Measurements from ENCODE around the gene LCE3D.

- no peak for TF ChIP-seq CTCF (IDR thresholded peaks at IDR 0.05)
- TF ChIP-seq POLR2A (IDR thresholded peaks at IDR 0.05): no peak
These were observed 3.1 kb downstream of the LCE3D start for GRCh38 chr1:152577168-152577567.
